Body of pancreas (tissue), 4 donors: ENCODE data around the gene MRTFB.

ENCODE experiments used
- CTCF ChIP-seq, 7 experiments: fragments of 450-650 bp in 4 of 7; fragments of 200-600 bp in 3 of 7; sonication (generic) in 3 of 7; IDR thresholded peaks; one replicate each; pipeline ENCODE4 v1.5.1; 2016 to 2019; ENCODE audit warnings: antibody characterized with exemption in 7 of 7
- POLR2A ChIP-seq, 3 donors: fragments of 450-650 bp; IDR thresholded peaks; one replicate each; pipeline ENCODE4 v1.6.1; 2016; ENCODE audit warnings: antibody characterized with exemption in 3 of 3, mild to moderate bottlenecking in 2 of 3

GRCh38 chr16:14175086-14175485, 104.0 kb downstream of the MRTFB start:
- no peak for TF ChIP-seq CTCF (IDR thresholded peaks at IDR 0.05)
- TF ChIP-seq POLR2A (IDR thresholded peaks at IDR 0.05): no peak
